GM12874 (cell line): ENCODE results near the gene CCNF.
A peak's percentile ranks its signal among the peaks of the same experiment; 100 is the strongest.

Source experiments
- CTCF ChIP-seq: IDR thresholded peaks from 2 replicates; pipeline ENCODE4 v1.5.1; 2011; ENCODE audit warnings: low read depth, mild to moderate bottlenecking, control low read depth, low read length, moderate library complexity; ENCODE audit not compliant: insufficient read depth

The CCNF gene

GRCh38 chr16:2460916-2461315 is 31.7 kb downstream of the CCNF start:
- TF ChIP-seq CTCF, result no peak

GRCh38 chr16:2462031-2462866 is 33.0 kb downstream of the CCNF start:
- TF ChIP-seq CTCF, result no peak

GRCh38 chr16:2464333-2464732 is 35.1 kb downstream of the CCNF start:
- no peak for TF ChIP-seq CTCF

- peak; percentile 45 for TF ChIP-seq CTCF
Observed at GRCh38 chr16:2465653-2466415, 36.6 kb downstream of the CCNF start.

- TF ChIP-seq CTCF, result no peak
Observed at GRCh38 chr16:2466667-2467527, 37.6 kb downstream of the CCNF start.

- TF ChIP-seq CTCF, result peak; percentile 29; the same call in 1 of the 2 replicates
Observed at GRCh38 chr16:2467528-2468232, 38.4 kb downstream of the CCNF start.
